BE2C (cell line): ENCODE measurements around the gene RNPEPL1.

ENCODE experiments used
- DNase-seq: peaks from one replicate; pipeline ENCODE4 v3.0.0-alpha.2; 2020
- H3K27me3 ChIP-seq: fragments of 250-450 bp; sonication (Bioruptor Pico); 2 replicates; pipeline ENCODE4 v1.5.1; 2020; ENCODE audit warnings: mild to moderate bottlenecking
- H3K36me3 ChIP-seq: fragments of 250-450 bp; sonication (Bioruptor Pico); 2 replicates; pipeline ENCODE4 v1.5.1; 2020; ENCODE audit warnings: mild to moderate bottlenecking
- H3K4me1 ChIP-seq: fragments of 250-450 bp; sonication (Bioruptor Pico); 2 replicates; pipeline ENCODE4 v1.5.1; 2020
- H3K4me3 ChIP-seq: 2 replicates; pipeline ENCODE4 v1.5.1; 2011; ENCODE audit warnings: low read depth, low read length
- H3K9me3 ChIP-seq: fragments of 250-450 bp; sonication (Bioruptor Pico); 2 replicates; pipeline ENCODE4 v1.5.1; 2020
- CTCF ChIP-seq: IDR thresholded peaks from 2 replicates; pipeline ENCODE4 v1.5.1; 2012; ENCODE audit warnings: mild to moderate bottlenecking, low read depth, low read length

Gene RNPEPL1

GRCh38 chr2:240574386-240575100 lies 6.3 kb downstream of the RNPEPL1 start:
- no peaks in the 10 kb centered on the region for H3K9me3 ChIP-seq
- no peak for TF ChIP-seq CTCF
- peaks cover 26% of the 10 kb centered on the region for H3K36me3 ChIP-seq
- no peak for DNase-seq
- no peaks in the 10 kb centered on the region; the same call in 1 of the 2 replicates for H3K4me1 ChIP-seq
- no peak overlapping the region for H3K4me3 ChIP-seq
- no peaks in the 10 kb centered on the region for H3K27me3 ChIP-seq

- H3K4me3 ChIP-seq, result no peak overlapping the region
- peaks cover 26% of the 10 kb centered on the region for H3K36me3 ChIP-seq
- no peaks in the 10 kb centered on the region for H3K4me1 ChIP-seq
Measured at GRCh38 chr2:240575101-240575965, 7.0 kb downstream of the RNPEPL1 start.

GRCh38 chr2:240576036-240576435 lies 7.8 kb downstream of the RNPEPL1 start:
- Histone ChIP-seq H3K4me1 (no peaks in the 10 kb centered on the region), H3K4me3 (no peak overlapping the region), H3K36me3 (peaks cover 26% of the 10 kb centered on the region), H3K27me3 (no peaks in the 10 kb centered on the region), H3K9me3 (no peaks in the 10 kb centered on the region)
- TF ChIP-seq CTCF, result no peak
- no peak for DNase-seq

More at GRCh38 chr2:240575101-240575965, 7.0 kb downstream of the RNPEPL1 start:
- no peak for DNase-seq
- TF ChIP-seq CTCF, result no peak
- Histone ChIP-seq H3K9me3 (no peaks in the 10 kb centered on the region), H3K27me3 (no peaks in the 10 kb centered on the region)

GRCh38 chr2:240576436-240577205 lies 8.3 kb downstream of the RNPEPL1 start:
- H3K9me3 ChIP-seq, result no peaks in the 10 kb centered on the region
- no peak overlapping the region for H3K4me3 ChIP-seq
- no peak for DNase-seq
- peaks cover 26% of the 10 kb centered on the region for H3K36me3 ChIP-seq
- H3K27me3 ChIP-seq, result no peaks in the 10 kb centered on the region
- no peak for TF ChIP-seq CTCF
- no peaks in the 10 kb centered on the region for H3K4me1 ChIP-seq

- Histone ChIP-seq H3K4me3 (no peak overlapping the region), H3K36me3 (peaks cover 26% of the 10 kb centered on the region), H3K4me1 (no peaks in the 10 kb centered on the region), H3K9me3 (no peaks in the 10 kb centered on the region), H3K27me3 (no peaks in the 10 kb centered on the region)
- DNase-seq, result no peak
- no peak for TF ChIP-seq CTCF
Measured at GRCh38 chr2:240577281-240578109, 9.2 kb downstream of the RNPEPL1 start.
